Neuronal stem cell (in vitro differentiated cells): ENCODE data around the gene ADCY7.

Experiments used
- DNase-seq: peaks from one replicate; pipeline ENCODE4 v3.0.0-alpha.2; 2013; ENCODE audit warnings: low spot score
- H2AFZ ChIP-seq: one replicate; pipeline ENCODE4 v1.6.1; 2013; ENCODE audit warnings: mild to moderate bottlenecking, low read length, inconsistent platforms
- H2AK5ac ChIP-seq: 2 replicates; pipeline ENCODE4 v1.6.1; 2013; ENCODE audit warnings: low read depth, mild to moderate bottlenecking, inconsistent platforms, low read length, moderate library complexity, mixed read lengths
- H2BK120ac ChIP-seq: 2 replicates; pipeline ENCODE4 v1.6.1; 2013; ENCODE audit warnings: low read depth, mild to moderate bottlenecking, inconsistent platforms, low read length, moderate library complexity, mixed read lengths
- H2BK12ac ChIP-seq: one replicate; pipeline ENCODE4 v1.6.1; 2013; ENCODE audit warnings: low read length, inconsistent platforms
- H2BK15ac ChIP-seq: 2 replicates; pipeline ENCODE4 v1.6.1; 2013; ENCODE audit warnings: mild to moderate bottlenecking, low read length, inconsistent platforms, mixed read lengths
- H2BK5ac ChIP-seq: one replicate; pipeline ENCODE4 v1.6.1; 2013; ENCODE audit warnings: inconsistent platforms, mild to moderate bottlenecking, low read length, moderate library complexity
- H3K14ac ChIP-seq: one replicate; pipeline ENCODE4 v1.6.1; 2013; ENCODE audit warnings: low read length, inconsistent platforms
- H3K18ac ChIP-seq: 2 replicates; pipeline ENCODE4 v1.6.1; 2013; ENCODE audit warnings: low read length, inconsistent platforms
- H3K23ac ChIP-seq: 2 replicates; pipeline ENCODE4 v1.6.1; 2013; ENCODE audit warnings: low read depth, mild to moderate bottlenecking, mixed read lengths, low read length, inconsistent platforms; ENCODE audit not compliant: poor library complexity
- H3K27ac ChIP-seq: replicated peaks from 3 replicates; pipeline ENCODE4 v1.5.1; 2013; ENCODE audit warnings: low read length, inconsistent platforms
- H3K27me3 ChIP-seq, 3 experiments: 2 replicates each; pipeline ENCODE4 v1.6.1; 2013; ENCODE audit warnings: low read length in 3 of 3, mild to moderate bottlenecking in 2 of 3, inconsistent platforms in 1 of 3, low read depth in 1 of 3, mixed read lengths in 1 of 3, moderate library complexity in 1 of 3; ENCODE audit not compliant: control insufficient read depth in 3 of 3, insufficient read depth in 3 of 3
- H3K36me3 ChIP-seq, 2 donors: replicated peaks in 1 of 2; 2 replicates each; pipeline ENCODE4 v1.6.1; 2013; ENCODE audit warnings: low read length in 2 of 2; ENCODE audit not compliant: control insufficient read depth in 2 of 2, insufficient read depth in 2 of 2
- H3K4ac ChIP-seq: 2 replicates; pipeline ENCODE4 v1.6.1; 2013; ENCODE audit warnings: inconsistent platforms, mild to moderate bottlenecking, low read length, moderate library complexity
- H3K4me1 ChIP-seq, 2 donors: 1 replicate in 1 of 2; 2 replicates in 1 of 2; pipeline ENCODE4 v1.6.1; 2013; ENCODE audit warnings: low read length in 2 of 2, low read depth in 1 of 2; ENCODE audit not compliant: control insufficient read depth in 2 of 2, insufficient read depth in 1 of 2
- H3K4me2 ChIP-seq: one replicate; pipeline ENCODE4 v1.6.1; 2013; ENCODE audit warnings: mild to moderate bottlenecking, low read length, inconsistent platforms; ENCODE audit not compliant: insufficient read depth, poor library complexity, severe bottlenecking
- H3K4me3 ChIP-seq, 2 donors: 2 replicates each; pipeline ENCODE4 v1.5.1; 2013; ENCODE audit warnings: low read length in 2 of 2, mild to moderate bottlenecking in 2 of 2, inconsistent platforms in 1 of 2, moderate library complexity in 1 of 2
- H3K79me1 ChIP-seq: one replicate; pipeline ENCODE4 v1.6.1; 2013; ENCODE audit warnings: low read depth, mild to moderate bottlenecking, inconsistent platforms, low read length, moderate library complexity
- H3K9ac ChIP-seq: one replicate; pipeline ENCODE4 v1.6.1; 2013; ENCODE audit warnings: mild to moderate bottlenecking, low read depth, low read length, inconsistent platforms; ENCODE audit not compliant: poor library complexity
- H3K9me3 ChIP-seq, 2 donors: replicated peaks in 1 of 2; 2 replicates each; pipeline versions ENCODE3 to v1.6.1; 2013; ENCODE audit warnings: low read length in 2 of 2, mild to moderate bottlenecking in 2 of 2, inconsistent platforms in 1 of 2, low read depth in 1 of 2, mixed read lengths in 1 of 2, moderate library complexity in 1 of 2; ENCODE audit not compliant: control insufficient read depth in 2 of 2, insufficient read depth in 1 of 2
- H4K8ac ChIP-seq: one replicate; pipeline ENCODE4 v1.6.1; 2013; ENCODE audit warnings: low read depth, mild to moderate bottlenecking, inconsistent platforms, low read length, moderate library complexity
- H4K91ac ChIP-seq: one replicate; pipeline ENCODE4 v1.6.1; 2013; ENCODE audit warnings: low read length, low read depth, mild to moderate bottlenecking, inconsistent platforms; ENCODE audit not compliant: poor library complexity
- WGBS, 2 donors: extraction: QIAGEN DNeasy Blood & Tissue Kit; methylation state at CpG; one replicate each; pipeline ENCODE4 v1.1.7; 2013; ENCODE audit warnings: missing lambda C conversion rate in 2 of 2, mixed read lengths in 1 of 2; ENCODE audit not compliant: insufficient read length in 2 of 2, insufficient replicate concordance in 1 of 2; ENCODE audit errors: extremely low coverage in 2 of 2; 5-methylcytosine and 5-hydroxymethylcytosine counted together

Gene ADCY7

GRCh38 chr16:50288026-50288425, 21.7 kb downstream of the ADCY7 start:
- no peak overlapping the region for H2BK120ac ChIP-seq
- H3K79me1 ChIP-seq = peaks cover 2% of the 10 kb centered on the region
- H3K4ac ChIP-seq = no peak overlapping the region
- peak overlapping the region; percentile 25 for H3K23ac ChIP-seq
- H2BK5ac ChIP-seq = no peak overlapping the region
- no peak overlapping the region for H3K27ac ChIP-seq
- H3K4me1 ChIP-seq = peaks cover 5% of the 10 kb centered on the region in 2 donors
- H2AFZ ChIP-seq = no peak overlapping the region
- DNase-seq = no peak
- H3K9ac ChIP-seq = peak overlapping the region; percentile 24
- H3K4me2 ChIP-seq = no peak overlapping the region
- H3K27me3 ChIP-seq = peaks cover 0 to 6% (median 0%) of the 10 kb centered on the region in 3 experiments
- no peak overlapping the region for H3K14ac ChIP-seq
- no peaks in the 10 kb centered on the region for H3K36me3 ChIP-seq
- peaks cover 0 to 4% of the 10 kb centered on the region in 2 donors for H3K9me3 ChIP-seq
- no CpG with 5 or more reads among the region's 17 CpGs for WGBS, 2 donors
- peak overlapping the region; percentile 39 for H2BK15ac ChIP-seq
- H2AK5ac ChIP-seq = no peak overlapping the region
- no peak overlapping the region for H2BK12ac ChIP-seq
- no peak overlapping the region for H3K4me3 ChIP-seq
- H4K91ac ChIP-seq = no peak overlapping the region
- peak overlapping the region; percentile 72 for H3K18ac ChIP-seq
- H4K8ac ChIP-seq = peak overlapping the region; percentile 82

GRCh38 chr16:50288920-50289319, 22.6 kb downstream of the ADCY7 start:
- no CpG with 5 or more reads among the region's 3 CpGs for WGBS, 2 donors
- Histone ChIP-seq H2AFZ (no peak overlapping the region), H4K8ac (no peak overlapping the region), H2BK5ac (no peak overlapping the region), H3K4ac (no peak overlapping the region), H3K27ac (no peak overlapping the region), H3K79me1 (peaks cover 2% of the 10 kb centered on the region), H3K9me3 (peaks cover 0 to 4% of the 10 kb centered on the region in 2 donors), H2BK12ac (no peak overlapping the region), H2BK120ac (no peak overlapping the region), H3K23ac (no peak overlapping the region), H3K4me2 (no peak overlapping the region), H2BK15ac (no peak overlapping the region), H3K36me3 (no peaks in the 10 kb centered on the region), H3K4me1 (peaks cover 2 to 5% of the 10 kb centered on the region in 2 donors), H3K18ac (no peak overlapping the region), H3K9ac (no peak overlapping the region), H3K14ac (no peak overlapping the region), H2AK5ac (no peak overlapping the region), H3K4me3 (no peak overlapping the region), H4K91ac (no peak overlapping the region), H3K27me3 (peaks cover 0 to 6% (median 0%) of the 10 kb centered on the region in 3 experiments)
- DNase-seq = no peak

GRCh38 chr16:50289950-50290764, 23.8 kb downstream of the ADCY7 start:
- Histone ChIP-seq H3K4ac (no peak overlapping the region), H3K4me2 (no peak overlapping the region), H2BK12ac (no peak overlapping the region), H3K79me1 (peaks cover 2% of the 10 kb centered on the region), H3K27ac (no peak overlapping the region), H2BK120ac (no peak overlapping the region), H3K9me3 (peaks cover 0 to 4% of the 10 kb centered on the region in 2 donors), H3K23ac (peak overlapping the region; percentile 1), H3K9ac (peak overlapping the region; percentile 47), H4K8ac (no peak overlapping the region), H3K27me3 (peaks cover 0 to 4% (median 0%) of the 10 kb centered on the region in 3 experiments), H2BK15ac (no peak overlapping the region), H2AK5ac (peak overlapping the region; percentile 32), H3K36me3 (no peaks in the 10 kb centered on the region), H2BK5ac (peak overlapping the region; percentile 42), H3K18ac (no peak overlapping the region), H3K4me3 (no peak overlapping the region), H3K14ac (no peak overlapping the region), H2AFZ (no peak overlapping the region), H4K91ac (peak overlapping the region; percentile 89), H3K4me1 (peaks cover 2 to 5% of the 10 kb centered on the region in 2 donors)
- whole genome bisulfite sequencing, 2 donors = no CpG with 5 or more reads among the region's 30 CpGs
- no peak for DNase-seq

- Histone ChIP-seq H2BK15ac (no peak overlapping the region), H3K4me3 (no peak overlapping the region), H3K79me1 (peaks cover 3% of the 10 kb centered on the region), H4K8ac (no peak overlapping the region), H3K36me3 (no peaks in the 10 kb centered on the region), H2BK120ac (no peak overlapping the region), H2BK12ac (no peak overlapping the region), H4K91ac (no peak overlapping the region), H2AK5ac (no peak overlapping the region), H3K14ac (peak overlapping the region; percentile 94), H3K9ac (no peak overlapping the region), H3K4me2 (no peak overlapping the region), H3K18ac (no peak overlapping the region), H3K9me3 (peaks cover 0 to 4% of the 10 kb centered on the region in 2 donors), H3K4me1 (peaks cover 2 to 5% of the 10 kb centered on the region in 2 donors), H2BK5ac (peak overlapping the region; percentile 42), H3K27ac (no peak overlapping the region), H3K23ac (peak overlapping the region; percentile 1), H3K27me3 (no peaks in the 10 kb centered on the region), H2AFZ (no peak overlapping the region), H3K4ac (no peak overlapping the region)
- DNase-seq = no peak
- WGBS, 2 donors = no CpG with 5 or more reads among the region's 6 CpGs
Measured at GRCh38 chr16:50290856-50291255, 24.5 kb downstream of the ADCY7 start.
